ENCODE measurements around the gene CCDC142. TPM values are rescaled to one million over a fixed set of nuclear protein-coding genes. Genes with fewer than 3 reads are reported as not detected.

CCDC142 gene
- total and polyA plus RNA-seq, 10 of the 15 experiments (the other 5 are each of a cell fraction or from before 2014, with no cell fraction given): 0.93 to 16.9 (median 9.0) TPM

DNA sequence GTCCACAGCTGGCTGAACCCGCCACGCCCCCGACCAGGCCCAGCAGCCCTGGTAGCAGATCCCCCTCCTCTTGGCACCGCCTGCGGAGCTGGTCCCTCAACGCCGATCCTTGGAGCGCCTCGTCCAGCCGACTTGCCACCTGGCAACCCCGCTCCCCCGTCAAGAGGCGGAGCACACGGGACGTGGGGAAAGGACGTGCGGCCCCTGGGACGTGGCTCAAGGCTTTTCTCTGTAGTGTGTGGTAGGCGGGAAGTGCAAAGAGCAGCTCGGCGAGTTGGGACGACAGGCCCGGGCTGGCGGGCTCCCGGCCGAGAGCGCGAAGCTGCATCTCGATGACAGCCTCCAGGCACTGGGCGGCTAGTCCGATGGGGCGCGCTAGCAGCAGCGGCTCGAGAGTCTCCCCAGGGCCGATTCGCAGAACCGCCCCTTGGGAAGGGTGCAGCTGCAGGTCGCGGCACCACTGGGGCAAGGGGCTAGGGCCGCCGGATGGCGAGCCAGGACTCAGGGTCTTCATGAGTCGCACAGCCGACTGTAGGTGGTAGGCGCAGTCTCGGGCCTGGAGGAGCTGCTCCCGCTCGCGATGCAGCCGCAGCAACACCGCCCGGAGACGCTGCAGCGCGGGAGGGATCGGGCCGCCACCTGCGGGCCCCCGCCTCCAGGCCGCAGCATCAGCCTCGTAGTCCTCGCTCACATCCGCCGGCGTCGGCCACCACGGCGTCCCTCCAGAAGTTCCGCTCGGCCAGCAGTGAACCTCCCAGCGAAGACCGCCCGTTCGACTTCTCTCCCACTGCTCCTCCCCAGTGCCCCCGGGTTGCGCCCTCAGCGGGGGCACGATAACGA lies 617 bp downstream of the CCDC142 start (continued):
- no peak; a peak in 2 of 4 replicates for TF ChIP-seq BHLHE40 (IDR thresholded peaks at IDR 0.05; ENCODE audit: borderline replicate concordance in 1 of 2, low read depth in 2 of 2, low read length in 1 of 2)
- TF ChIP-seq, protein P1, sequence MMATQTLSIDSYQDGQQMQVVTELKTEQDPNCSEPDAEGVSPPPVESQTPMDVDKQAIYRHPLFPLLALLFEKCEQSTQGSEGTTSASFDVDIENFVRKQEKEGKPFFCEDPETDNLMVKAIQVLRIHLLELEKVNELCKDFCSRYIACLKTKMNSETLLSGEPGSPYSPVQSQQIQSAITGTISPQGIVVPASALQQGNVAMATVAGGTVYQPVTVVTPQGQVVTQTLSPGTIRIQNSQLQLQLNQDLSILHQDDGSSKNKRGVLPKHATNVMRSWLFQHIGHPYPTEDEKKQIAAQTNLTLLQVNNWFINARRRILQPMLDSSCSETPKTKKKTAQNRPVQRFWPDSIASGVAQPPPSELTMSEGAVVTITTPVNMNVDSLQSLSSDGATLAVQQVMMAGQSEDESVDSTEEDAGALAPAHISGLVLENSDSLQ (IDR thresholded peaks at IDR 0.05): no peak
- TF ChIP-seq NFYA (IDR thresholded peaks at IDR 0.05; ENCODE audit: borderline replicate concordance, low read depth, low read length): no peak
- TF ChIP-seq SIN3A (IDR thresholded peaks at IDR 0.05; ENCODE audit: low read depth, low read length): 0 out of 2 replicates have a peak, but pooled peaks have one; percentile 12
- TF ChIP-seq CHD4 (IDR thresholded peaks at IDR 0.05): no peak
- 0 out of 2 replicates have a peak, but pooled peaks have one; percentile 2 for TF ChIP-seq SPI1 (IDR thresholded peaks at IDR 0.05; ENCODE audit: borderline replicate concordance, insufficient read depth, low read depth, low read length)
- no peak for TF ChIP-seq RBBP5 (conservative IDR thresholded peaks at IDR 0.05)
- TF ChIP-seq, protein P2, sequence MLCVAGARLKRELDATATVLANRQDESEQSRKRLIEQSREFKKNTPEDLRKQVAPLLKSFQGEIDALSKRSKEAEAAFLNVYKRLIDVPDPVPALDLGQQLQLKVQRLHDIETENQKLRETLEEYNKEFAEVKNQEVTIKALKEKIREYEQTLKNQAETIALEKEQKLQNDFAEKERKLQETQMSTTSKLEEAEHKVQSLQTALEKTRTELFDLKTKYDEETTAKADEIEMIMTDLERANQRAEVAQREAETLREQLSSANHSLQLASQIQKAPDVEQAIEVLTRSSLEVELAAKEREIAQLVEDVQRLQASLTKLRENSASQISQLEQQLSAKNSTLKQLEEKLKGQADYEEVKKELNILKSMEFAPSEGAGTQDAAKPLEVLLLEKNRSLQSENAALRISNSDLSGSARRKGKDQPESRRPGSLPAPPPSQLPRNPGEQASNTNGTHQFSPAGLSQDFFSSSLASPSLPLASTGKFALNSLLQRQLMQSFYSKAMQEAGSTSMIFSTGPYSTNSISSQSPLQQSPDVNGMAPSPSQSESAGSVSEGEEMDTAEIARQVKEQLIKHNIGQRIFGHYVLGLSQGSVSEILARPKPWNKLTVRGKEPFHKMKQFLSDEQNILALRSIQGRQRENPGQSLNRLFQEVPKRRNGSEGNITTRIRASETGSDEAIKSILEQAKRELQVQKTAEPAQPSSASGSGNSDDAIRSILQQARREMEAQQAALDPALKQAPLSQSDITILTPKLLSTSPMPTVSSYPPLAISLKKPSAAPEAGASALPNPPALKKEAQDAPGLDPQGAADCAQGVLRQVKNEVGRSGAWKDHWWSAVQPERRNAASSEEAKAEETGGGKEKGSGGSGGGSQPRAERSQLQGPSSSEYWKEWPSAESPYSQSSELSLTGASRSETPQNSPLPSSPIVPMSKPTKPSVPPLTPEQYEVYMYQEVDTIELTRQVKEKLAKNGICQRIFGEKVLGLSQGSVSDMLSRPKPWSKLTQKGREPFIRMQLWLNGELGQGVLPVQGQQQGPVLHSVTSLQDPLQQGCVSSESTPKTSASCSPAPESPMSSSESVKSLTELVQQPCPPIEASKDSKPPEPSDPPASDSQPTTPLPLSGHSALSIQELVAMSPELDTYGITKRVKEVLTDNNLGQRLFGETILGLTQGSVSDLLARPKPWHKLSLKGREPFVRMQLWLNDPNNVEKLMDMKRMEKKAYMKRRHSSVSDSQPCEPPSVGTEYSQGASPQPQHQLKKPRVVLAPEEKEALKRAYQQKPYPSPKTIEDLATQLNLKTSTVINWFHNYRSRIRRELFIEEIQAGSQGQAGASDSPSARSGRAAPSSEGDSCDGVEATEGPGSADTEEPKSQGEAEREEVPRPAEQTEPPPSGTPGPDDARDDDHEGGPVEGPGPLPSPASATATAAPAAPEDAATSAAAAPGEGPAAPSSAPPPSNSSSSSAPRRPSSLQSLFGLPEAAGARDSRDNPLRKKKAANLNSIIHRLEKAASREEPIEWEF (IDR thresholded peaks at IDR 0.05; ENCODE audit: insufficient replicate concordance, low read depth, low read length): no peak
- TF ChIP-seq, protein P3, sequence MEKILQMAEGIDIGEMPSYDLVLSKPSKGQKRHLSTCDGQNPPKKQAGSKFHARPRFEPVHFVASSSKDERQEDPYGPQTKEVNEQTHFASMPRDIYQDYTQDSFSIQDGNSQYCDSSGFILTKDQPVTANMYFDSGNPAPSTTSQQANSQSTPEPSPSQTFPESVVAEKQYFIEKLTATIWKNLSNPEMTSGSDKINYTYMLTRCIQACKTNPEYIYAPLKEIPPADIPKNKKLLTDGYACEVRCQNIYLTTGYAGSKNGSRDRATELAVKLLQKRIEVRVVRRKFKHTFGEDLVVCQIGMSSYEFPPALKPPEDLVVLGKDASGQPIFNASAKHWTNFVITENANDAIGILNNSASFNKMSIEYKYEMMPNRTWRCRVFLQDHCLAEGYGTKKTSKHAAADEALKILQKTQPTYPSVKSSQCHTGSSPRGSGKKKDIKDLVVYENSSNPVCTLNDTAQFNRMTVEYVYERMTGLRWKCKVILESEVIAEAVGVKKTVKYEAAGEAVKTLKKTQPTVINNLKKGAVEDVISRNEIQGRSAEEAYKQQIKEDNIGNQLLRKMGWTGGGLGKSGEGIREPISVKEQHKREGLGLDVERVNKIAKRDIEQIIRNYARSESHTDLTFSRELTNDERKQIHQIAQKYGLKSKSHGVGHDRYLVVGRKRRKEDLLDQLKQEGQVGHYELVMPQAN (conservative IDR thresholded peaks at IDR 0.05): no peak; the same call in 1 of the 2 replicates
- no peak for TF ChIP-seq CREM (IDR thresholded peaks at IDR 0.05; ENCODE audit: low read depth)
- TF ChIP-seq TCF3 (IDR thresholded peaks at IDR 0.05; ENCODE audit: borderline replicate concordance, insufficient read depth, low read depth, low read length): no peak
- no peak for TF ChIP-seq POLR2AphosphoS5 (IDR thresholded peaks at IDR 0.05; ENCODE audit: low read length)
- TF ChIP-seq MXI1 (IDR thresholded peaks at IDR 0.05; ENCODE audit: low read depth, low read length): peak; percentile 8; the same call in 1 of the 2 replicates
- TF ChIP-seq, protein P4, sequence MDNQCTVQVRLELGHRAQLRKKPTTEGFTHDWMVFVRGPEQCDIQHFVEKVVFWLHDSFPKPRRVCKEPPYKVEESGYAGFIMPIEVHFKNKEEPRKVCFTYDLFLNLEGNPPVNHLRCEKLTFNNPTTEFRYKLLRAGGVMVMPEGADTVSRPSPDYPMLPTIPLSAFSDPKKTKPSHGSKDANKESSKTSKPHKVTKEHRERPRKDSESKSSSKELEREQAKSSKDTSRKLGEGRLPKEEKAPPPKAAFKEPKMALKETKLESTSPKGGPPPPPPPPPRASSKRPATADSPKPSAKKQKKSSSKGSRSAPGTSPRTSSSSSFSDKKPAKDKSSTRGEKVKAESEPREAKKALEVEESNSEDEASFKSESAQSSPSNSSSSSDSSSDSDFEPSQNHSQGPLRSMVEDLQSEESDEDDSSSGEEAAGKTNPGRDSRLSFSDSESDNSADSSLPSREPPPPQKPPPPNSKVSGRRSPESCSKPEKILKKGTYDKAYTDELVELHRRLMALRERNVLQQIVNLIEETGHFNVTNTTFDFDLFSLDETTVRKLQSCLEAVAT (IDR thresholded peaks at IDR 0.05): no peak
- no peak for TF ChIP-seq ZNF274 (IDR thresholded peaks at IDR 0.05; ENCODE audit: insufficient read depth, insufficient read length)
- 0 out of 2 replicates have a peak, but pooled peaks have one; percentile 7 for TF ChIP-seq BCL11A (IDR thresholded peaks at IDR 0.05; ENCODE audit: low read depth, low read length)
- TF ChIP-seq, protein P5, sequence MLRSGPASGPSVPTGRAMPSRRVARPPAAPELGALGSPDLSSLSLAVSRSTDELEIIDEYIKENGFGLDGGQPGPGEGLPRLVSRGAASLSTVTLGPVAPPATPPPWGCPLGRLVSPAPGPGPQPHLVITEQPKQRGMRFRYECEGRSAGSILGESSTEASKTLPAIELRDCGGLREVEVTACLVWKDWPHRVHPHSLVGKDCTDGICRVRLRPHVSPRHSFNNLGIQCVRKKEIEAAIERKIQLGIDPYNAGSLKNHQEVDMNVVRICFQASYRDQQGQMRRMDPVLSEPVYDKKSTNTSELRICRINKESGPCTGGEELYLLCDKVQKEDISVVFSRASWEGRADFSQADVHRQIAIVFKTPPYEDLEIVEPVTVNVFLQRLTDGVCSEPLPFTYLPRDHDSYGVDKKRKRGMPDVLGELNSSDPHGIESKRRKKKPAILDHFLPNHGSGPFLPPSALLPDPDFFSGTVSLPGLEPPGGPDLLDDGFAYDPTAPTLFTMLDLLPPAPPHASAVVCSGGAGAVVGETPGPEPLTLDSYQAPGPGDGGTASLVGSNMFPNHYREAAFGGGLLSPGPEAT (IDR thresholded peaks at IDR 0.05; ENCODE audit: low read depth): no peak

Measured in GM12878 (cell line).